ENCODE data around the gene FANK1.
"Not testable (repeated sequence)": the region's sequence is repeated elsewhere in the genome, so short reads cannot be mapped to it uniquely, and the experiment has no call there.

FANK1 gene

DNA sequence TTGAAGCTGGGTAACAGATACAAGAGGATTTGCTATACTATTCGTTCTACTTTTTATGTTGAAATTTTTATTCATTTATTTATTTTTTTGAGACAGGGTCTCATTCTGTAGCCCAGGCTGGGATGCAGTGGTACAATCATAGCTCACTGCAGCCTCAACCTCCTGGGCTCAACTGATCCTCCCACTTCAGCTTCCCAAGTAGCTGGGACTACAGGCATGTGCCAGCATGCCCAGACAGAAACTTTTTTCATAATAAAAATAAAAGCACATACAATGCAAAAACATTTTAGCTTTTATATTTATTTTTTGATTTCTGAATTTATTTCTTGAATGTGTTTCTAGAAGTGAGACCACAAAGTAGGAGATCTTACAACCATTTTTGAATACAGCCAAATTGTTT, 71.2 kb downstream of the FANK1 start (continued):
- TF ChIP-seq, protein P1, sequence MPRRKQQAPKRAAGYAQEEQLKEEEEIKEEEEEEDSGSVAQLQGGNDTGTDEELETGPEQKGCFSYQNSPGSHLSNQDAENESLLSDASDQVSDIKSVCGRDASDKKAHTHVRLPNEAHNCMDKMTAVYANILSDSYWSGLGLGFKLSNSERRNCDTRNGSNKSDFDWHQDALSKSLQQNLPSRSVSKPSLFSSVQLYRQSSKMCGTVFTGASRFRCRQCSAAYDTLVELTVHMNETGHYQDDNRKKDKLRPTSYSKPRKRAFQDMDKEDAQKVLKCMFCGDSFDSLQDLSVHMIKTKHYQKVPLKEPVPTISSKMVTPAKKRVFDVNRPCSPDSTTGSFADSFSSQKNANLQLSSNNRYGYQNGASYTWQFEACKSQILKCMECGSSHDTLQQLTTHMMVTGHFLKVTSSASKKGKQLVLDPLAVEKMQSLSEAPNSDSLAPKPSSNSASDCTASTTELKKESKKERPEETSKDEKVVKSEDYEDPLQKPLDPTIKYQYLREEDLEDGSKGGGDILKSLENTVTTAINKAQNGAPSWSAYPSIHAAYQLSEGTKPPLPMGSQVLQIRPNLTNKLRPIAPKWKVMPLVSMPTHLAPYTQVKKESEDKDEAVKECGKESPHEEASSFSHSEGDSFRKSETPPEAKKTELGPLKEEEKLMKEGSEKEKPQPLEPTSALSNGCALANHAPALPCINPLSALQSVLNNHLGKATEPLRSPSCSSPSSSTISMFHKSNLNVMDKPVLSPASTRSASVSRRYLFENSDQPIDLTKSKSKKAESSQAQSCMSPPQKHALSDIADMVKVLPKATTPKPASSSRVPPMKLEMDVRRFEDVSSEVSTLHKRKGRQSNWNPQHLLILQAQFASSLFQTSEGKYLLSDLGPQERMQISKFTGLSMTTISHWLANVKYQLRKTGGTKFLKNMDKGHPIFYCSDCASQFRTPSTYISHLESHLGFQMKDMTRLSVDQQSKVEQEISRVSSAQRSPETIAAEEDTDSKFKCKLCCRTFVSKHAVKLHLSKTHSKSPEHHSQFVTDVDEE (CRISPR knock-in tag; IDR thresholded peaks at IDR 0.05): no peak

DNA sequence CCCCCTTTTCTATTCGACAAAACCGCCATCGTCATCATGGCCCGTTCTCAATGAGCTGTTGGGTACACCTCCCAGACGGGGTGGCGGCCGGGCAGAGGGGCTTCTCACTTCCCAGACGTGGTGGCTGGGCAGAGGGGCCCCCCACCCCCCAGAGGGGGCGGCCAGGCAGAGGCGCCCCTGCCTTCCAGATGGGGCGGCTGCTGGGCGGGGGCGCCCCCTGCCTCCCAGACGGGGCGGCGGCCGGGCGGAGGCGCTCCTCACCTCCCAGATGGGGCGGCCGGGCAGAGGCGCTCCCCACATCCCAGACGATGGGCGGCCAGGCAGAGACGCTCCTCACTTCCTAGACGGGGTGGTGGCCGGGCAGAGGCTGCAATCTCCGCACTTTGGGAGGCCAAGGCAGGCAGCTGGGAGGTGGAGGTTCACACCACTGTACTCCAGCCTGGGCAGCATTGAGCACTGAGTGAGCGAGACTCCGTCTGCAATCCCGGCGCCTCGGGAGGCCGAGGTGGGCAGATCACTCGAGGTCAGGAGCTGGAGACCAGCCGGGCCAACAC, 73.8 kb downstream of the FANK1 start:
- not testable (repeated sequence) for ATAC-seq

- no peak for ATAC-seq
Measured at GRCh38 chr10:125976960-125977605, 80.7 kb downstream of the FANK1 start.

GRCh38 chr10:125979976-125980375, 83.6 kb downstream of the FANK1 start:
- no peak for ATAC-seq
- no peak for TF ChIP-seq ZC3H10 (CRISPR knock-in tag; IDR thresholded peaks at IDR 0.05)
- no peak for TF ChIP-seq GLIS3 (CRISPR knock-in tag; IDR thresholded peaks at IDR 0.05)
- no peak for TF ChIP-seq BACH2 (CRISPR knock-in tag; IDR thresholded peaks at IDR 0.05; ENCODE audit: borderline replicate concordance)
- no peak for TF ChIP-seq ZFP30 (CRISPR knock-in tag; IDR thresholded peaks at IDR 0.05)

More at GRCh38 chr10:125976960-125977605, 80.7 kb downstream of the FANK1 start:
- TF ChIP-seq GLIS3 (CRISPR knock-in tag; IDR thresholded peaks at IDR 0.05): no peak
- TF ChIP-seq ZNF565 (CRISPR knock-in tag; conservative IDR thresholded peaks at IDR 0.05; ENCODE audit: low read depth): no peak
- TF ChIP-seq POU6F1 (CRISPR knock-in tag; IDR thresholded peaks at IDR 0.05; ENCODE audit: borderline replicate concordance, low read depth): no peak
- TF ChIP-seq, protein P2, sequence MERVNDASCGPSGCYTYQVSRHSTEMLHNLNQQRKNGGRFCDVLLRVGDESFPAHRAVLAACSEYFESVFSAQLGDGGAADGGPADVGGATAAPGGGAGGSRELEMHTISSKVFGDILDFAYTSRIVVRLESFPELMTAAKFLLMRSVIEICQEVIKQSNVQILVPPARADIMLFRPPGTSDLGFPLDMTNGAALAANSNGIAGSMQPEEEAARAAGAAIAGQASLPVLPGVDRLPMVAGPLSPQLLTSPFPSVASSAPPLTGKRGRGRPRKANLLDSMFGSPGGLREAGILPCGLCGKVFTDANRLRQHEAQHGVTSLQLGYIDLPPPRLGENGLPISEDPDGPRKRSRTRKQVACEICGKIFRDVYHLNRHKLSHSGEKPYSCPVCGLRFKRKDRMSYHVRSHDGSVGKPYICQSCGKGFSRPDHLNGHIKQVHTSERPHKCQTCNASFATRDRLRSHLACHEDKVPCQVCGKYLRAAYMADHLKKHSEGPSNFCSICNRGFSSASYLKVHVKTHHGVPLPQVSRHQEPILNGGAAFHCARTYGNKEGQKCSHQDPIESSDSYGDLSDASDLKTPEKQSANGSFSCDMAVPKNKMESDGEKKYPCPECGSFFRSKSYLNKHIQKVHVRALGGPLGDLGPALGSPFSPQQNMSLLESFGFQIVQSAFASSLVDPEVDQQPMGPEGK (CRISPR knock-in tag; IDR thresholded peaks at IDR 0.05; ENCODE audit: borderline replicate concordance): no peak
- no peak for TF ChIP-seq PPARA (CRISPR knock-in tag; IDR thresholded peaks at IDR 0.05; ENCODE audit: borderline replicate concordance)
- no peak for TF ChIP-seq ZFP3 (CRISPR knock-in tag; IDR thresholded peaks at IDR 0.05)
- no peak for TF ChIP-seq CSDC2 (CRISPR knock-in tag; IDR thresholded peaks at IDR 0.05)

- TF ChIP-seq, protein P2 (CRISPR knock-in tag; IDR thresholded peaks at IDR 0.05; ENCODE audit: borderline replicate concordance): no peak
- TF ChIP-seq TCF4 (CRISPR knock-in tag; IDR thresholded peaks at IDR 0.05; ENCODE audit: borderline replicate concordance) (no peak), ZC3H10 (CRISPR knock-in tag; IDR thresholded peaks at IDR 0.05) (0 out of 2 replicates have a peak, but pooled peaks have one; percentile 13)
- no peak for ATAC-seq
Measured at GRCh38 chr10:125980521-125981035, 84.2 kb downstream of the FANK1 start.

DNA sequence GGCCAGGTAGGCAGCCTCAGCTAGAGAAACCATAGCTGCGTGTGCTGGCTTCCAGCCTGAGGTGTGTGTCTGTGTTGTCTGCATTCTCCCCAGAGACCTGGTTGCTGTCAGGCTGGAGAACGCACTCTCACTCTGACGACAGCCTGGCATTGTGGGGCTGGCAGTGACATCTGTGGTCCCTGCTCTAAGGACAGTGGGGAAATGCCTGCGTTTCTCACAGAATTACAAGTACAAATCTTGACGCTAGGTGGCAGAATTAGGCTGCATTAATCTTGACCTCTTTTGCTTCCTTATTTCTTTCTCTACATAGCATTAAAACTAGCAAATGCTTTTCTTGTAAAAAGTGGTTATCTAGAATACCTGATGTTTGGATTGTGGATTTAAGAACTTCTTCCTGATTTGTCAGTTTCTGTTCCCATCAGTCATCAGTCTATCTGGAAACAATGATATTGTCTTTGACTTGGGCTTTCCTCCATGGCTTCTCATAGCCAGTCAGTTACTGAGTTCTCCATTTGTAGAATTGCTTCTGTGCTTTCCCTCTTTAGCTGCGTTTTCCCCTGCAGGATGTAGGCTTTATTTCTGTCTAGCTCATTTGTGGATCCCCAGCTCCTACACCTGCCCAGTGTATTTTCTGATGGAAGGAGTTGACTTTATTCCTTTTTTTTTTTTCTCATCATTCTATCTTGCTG, 86.0 kb downstream of the FANK1 start:
- ATAC-seq: peak; percentile 87
- TF ChIP-seq, protein P1 (CRISPR knock-in tag; IDR thresholded peaks at IDR 0.05): no peak
- TF ChIP-seq CSRNP3 (CRISPR knock-in tag; IDR thresholded peaks at IDR 0.05) (no peak), GLIS3 (CRISPR knock-in tag; IDR thresholded peaks at IDR 0.05) (no peak), ZNF8 (CRISPR knock-in tag; IDR thresholded peaks at IDR 0.05) (no peak), RARB (CRISPR knock-in tag; IDR thresholded peaks at IDR 0.05) (no peak)

Data from SK-N-SH treated with all-trans-retinoic acid at 6 μM for 48 hours (cell line).